Stimulated activated CD4-positive, alpha-beta T cell treated with anti-CD3 and anti-CD28 coated beads, Interleukin-4, amount 100 ng/mL, for 1 hour (primary cell): ENCODE data around the gene PBX3.
"Not testable (repeated sequence)": the region's sequence is repeated elsewhere in the genome, so short reads cannot be mapped to it uniquely, and the experiment has no call there.

ENCODE experiments used
- DNase-seq: peaks from one replicate; pipeline ENCODE4 v3.0.0-alpha.2; 2020

Gene PBX3

GRCh38 chr9:125749287-125749935, 2.2 kb downstream of the PBX3 start:
- DNase-seq: no peak

DNA sequence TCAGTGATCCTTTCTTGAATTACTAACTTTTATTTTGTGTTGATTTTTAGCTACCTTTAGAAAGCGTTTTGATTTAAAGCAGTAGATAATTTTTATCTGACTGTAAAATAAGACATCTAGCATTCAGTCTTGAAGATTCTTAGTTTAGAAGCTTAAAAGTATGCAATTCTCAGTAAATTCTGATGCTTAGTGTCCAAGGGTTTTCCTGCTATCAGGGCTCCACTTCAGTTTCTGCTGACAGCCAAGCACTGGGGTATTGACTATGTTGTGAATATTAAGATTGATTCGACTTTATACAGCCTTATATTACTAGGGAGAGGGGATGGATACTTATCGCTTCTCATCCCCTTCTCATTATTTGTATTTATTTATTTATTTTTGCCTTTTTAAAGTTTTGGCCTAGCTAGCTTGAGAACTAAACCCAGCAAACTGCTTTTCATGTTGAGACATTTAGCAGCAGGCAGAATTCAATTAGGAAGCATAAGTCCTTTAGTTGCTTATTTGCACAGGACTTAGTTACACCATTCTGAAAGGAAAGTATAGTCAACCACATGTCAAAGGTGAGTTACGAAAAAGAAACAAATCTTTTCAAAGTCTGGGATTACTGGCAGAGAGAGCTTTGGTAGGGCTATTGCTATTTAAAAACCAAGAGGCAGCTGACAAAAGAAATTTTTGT, 2.9 kb downstream of the PBX3 start:
- DNase-seq: no peak

GRCh38 chr9:125750627-125751011, 3.4 kb downstream of the PBX3 start:
- no peak for DNase-seq

GRCh38 chr9:125752070-125752628, 5.0 kb downstream of the PBX3 start:
- no peak for DNase-seq

GRCh38 chr9:125754096-125754495, 6.9 kb downstream of the PBX3 start:
- DNase-seq: no peak

DNA sequence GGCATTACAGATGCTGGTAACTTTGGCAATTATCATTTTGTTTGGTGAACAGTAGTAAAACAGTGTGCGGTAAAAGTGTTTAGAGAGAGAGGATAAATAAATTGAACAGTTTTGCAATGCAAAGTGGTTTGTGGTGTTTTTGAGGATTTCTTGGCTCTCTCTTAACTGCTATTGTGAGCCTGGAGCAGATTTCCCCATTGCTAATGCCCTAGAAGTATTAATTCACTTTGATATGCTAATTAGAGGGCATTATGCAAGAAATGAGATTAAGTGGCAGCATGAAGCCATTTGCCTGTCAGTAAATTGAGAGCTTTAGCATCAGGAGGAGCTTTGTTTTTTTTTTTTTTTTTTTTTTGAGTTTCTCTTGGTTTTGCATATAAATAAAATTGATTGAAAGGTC, 8.2 kb downstream of the PBX3 start:
- no peak for DNase-seq

DNA sequence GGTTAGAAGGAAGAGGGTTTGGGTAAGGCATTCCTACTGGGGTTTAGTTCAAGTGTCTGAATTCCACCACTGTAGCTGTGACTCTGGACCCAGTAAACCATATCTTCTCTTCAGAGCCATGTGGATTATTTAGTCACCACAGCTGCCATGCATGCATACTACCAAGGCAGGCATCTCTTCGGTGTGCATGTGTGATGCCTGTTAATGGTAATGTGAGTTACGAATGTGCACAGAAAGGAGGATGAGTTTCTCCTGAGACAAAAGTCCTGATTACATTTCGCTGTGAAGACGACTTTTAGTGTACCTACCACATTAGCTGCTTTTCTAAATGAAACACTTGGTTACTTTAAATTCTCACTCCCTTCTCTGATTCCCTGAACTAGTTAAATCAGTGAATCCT, 9.3 kb downstream of the PBX3 start:
- DNase-seq: no peak

GRCh38 chr9:125757834-125758233, 10.7 kb downstream of the PBX3 start:
- DNase-seq: no peak

GRCh38 chr9:125758986-125759763, 12.0 kb downstream of the PBX3 start:
- no peak for DNase-seq

DNA sequence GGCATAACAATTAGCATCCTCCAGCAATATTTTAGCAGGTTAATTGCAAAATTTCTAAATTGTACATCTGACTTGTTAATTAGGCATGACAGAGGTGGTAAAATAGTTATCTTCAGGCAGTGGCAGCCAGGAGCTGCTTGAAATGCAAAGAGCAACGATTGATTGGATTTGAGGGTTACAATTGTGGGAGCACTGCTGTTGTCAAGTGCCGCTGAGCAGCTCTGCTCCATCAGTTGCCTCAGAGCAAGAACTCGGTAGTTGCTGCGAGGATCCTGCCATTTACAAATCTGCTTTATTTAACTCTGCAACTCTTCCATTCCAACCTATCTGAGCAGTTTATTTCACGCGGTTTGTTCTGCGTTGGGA, 12.6 kb downstream of the PBX3 start:
- DNase-seq: no peak

GRCh38 chr9:125760537-125760936, 13.4 kb downstream of the PBX3 start:
- no peak for DNase-seq

- DNase-seq: no peak
Measured at GRCh38 chr9:125761676-125762450, 14.7 kb downstream of the PBX3 start.

DNA sequence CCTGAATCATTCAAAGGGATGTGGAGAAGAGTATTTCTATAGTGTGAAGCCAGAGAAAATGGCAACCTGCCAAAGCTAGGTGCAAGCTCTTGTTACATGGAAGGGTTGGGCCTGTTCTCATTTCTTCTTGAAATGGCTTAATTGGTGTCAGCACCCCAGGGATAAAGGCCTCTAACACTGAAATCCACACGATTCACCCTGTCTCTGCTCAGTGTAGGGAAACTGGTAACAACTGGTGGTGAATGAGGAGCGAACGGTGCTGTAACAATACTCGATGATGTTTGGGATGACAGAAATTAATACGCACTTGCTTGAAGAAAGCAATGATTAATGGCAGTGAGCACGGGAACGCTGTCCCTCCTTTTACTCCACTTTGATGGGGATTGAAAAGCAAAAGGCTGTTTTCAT, 16.2 kb downstream of the PBX3 start:
- no peak for DNase-seq

DNA sequence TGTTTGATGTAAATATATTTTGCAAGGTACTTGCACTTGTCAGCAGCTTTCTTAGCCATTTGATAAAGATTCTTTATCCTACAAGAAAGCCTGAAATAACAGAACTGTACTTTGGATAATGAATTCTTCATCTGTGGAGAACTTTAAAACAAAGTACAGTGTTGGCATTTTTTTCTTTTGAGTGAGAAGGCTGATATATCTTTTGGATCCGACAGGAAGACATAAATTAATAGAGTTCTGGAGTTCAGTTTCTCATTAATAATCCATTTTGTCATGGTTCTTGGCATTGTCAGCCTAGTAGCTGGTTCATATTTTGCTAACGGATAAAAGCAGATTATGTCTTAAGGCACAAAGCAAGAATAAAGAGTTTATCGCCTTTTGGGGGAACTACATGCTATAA, 17.0 kb downstream of the PBX3 start:
- DNase-seq: no peak

DNA sequence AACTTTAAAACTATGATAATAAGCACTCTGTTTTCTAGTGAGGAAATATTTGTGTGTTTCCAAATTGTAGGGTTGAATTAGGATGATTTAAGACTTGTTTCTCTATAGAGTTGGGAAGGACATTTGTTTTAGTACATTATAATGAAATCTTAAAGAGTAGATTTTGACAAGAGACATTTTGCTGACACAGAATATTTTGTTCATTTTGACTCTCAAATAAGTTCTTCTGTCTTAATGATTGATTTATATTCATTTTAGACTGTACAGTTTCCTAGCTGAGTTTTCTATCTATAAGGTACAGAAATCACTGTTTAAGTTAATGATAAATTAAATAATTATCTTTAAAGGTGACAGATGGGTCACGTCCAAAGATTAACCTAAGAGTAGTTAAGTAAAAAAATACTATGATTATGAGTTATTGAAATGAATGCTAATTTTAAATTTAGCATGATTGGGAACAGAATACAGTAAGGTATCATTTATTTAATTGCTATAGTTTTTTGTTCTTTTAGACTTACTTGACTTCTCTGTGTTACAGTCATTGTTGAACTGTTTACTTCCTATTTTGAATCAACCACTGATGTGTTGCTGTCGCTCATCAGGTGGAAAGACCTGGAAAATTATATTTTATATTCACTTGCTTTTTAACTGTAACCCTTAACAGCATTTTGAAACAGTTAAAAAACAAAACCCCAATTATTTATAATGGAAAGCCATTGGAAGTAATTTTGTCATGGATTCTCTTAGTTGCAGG, 19.5 kb downstream of the PBX3 start:
- no peak for DNase-seq

- no peak for DNase-seq
Measured at GRCh38 chr9:125767349-125767748, 20.2 kb downstream of the PBX3 start.

DNA sequence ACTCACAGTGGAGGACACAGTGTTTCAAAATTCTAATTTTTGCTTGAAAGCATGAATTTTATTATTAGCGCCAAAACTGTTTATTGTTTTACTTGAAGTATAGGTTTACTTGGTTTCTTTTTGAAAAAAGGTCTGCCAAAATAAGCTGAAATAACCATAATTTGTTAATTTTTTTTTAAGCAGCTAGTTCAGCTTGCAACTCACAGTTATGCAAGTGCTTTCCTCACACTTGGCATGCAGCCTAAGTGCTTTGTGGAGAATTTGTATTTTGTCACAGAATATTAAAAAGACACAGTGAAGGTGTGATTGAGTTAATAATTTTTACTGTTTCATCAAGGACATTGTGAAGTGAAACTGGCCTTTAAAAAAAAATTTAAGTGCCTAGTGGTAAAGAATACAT, 21.6 kb downstream of the PBX3 start:
- DNase-seq: no peak

DNA sequence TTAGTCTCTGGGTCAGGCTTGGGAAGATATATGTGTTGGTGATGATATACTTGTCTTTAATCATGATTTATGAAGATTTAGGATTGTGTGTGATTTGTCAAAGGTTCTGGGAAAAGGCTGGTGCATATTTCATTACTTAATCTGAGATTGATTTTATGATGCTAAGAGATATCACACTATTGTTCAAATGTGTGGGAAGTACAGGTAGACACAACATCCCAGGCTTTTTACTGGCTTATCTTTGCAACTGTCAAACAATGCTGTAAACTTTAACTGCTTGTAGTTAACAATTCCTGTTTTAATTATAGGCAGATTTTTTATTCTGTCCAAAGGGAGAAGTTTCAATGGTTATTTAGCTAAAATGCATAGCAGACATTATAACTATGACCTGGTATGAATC, 23.9 kb downstream of the PBX3 start:
- no peak for DNase-seq

DNA sequence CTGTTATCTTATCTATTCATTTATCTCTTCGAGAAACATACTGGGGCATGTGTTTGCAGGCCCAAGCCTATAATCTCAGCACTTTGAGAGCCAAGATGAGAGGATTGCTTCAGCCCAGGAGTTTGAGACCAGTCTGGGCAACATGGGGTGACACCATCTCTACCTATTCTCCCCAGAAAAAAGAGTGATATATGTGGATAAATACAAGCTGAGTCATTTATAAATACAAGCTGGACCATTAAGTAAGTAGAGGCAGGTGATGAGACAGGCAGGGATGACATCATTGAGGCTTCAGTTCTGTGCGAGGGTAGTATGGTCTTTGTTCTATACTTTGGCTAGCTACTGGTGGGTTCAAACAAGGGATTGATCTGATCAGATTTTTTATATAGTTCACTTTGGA, 25.6 kb downstream of the PBX3 start:
- no peak for DNase-seq

- no peak for DNase-seq
Measured at GRCh38 chr9:125774106-125774505, 26.9 kb downstream of the PBX3 start.

DNA sequence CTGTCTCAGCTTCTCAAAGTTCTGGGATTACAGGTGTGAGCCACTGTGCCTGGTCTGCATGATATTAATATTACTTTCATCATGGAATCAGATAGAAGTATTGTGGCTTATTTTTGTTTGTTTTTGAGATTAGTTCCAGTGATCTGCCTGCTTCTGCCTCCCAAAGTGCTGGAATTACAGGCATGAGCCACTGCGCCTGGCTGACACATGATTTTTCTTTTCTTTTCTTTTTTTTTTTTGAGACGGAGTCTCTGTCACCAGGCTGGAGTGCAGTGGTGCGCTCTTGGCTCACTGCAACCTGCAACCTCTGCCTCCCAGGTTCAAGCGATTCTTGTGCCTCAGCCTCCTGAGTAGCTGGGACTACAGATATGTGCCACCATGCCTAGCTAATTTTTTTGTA, 29.6 kb downstream of the PBX3 start:
- DNase-seq: not testable (repeated sequence)

GRCh38 chr9:125778538-125779219, 31.5 kb downstream of the PBX3 start:
- DNase-seq: not testable (repeated sequence)
